PFSK-1 (cell line): ENCODE data around the gene DNAH14.

Experiments used
- POLR2AphosphoS5 ChIP-seq: IDR thresholded peaks from 2 replicates; pipeline ENCODE4 v1.6.1; 2012; ENCODE audit warnings: low read depth, mild to moderate bottlenecking, control low read depth, low read length, moderate library complexity
- SIN3A ChIP-seq: IDR thresholded peaks from 2 replicates; pipeline ENCODE4 v1.6.1; 2012; ENCODE audit warnings: mild to moderate bottlenecking, low read length, moderate library complexity, borderline replicate concordance; ENCODE audit not compliant: insufficient read depth
- TAF1 ChIP-seq: IDR thresholded peaks from 2 replicates; pipeline ENCODE4 v1.6.1; 2012; ENCODE audit warnings: low read length, control low read depth, borderline replicate concordance; ENCODE audit not compliant: insufficient read depth
- TF ChIP-seq, protein P1 (sequence below), 2 experiments: IDR thresholded peaks; 2 replicates each; pipeline versions ENCODE4 v1.6.1 to v1.8.0; 2011 to 2012; ENCODE audit warnings: low read depth in 2 of 2, low read length in 2 of 2, control low read depth in 1 of 2, inconsistent platforms in 1 of 2, mild to moderate bottlenecking in 1 of 2, moderate library complexity in 1 of 2; ENCODE audit not compliant: insufficient read depth in 1 of 2

DNA sequence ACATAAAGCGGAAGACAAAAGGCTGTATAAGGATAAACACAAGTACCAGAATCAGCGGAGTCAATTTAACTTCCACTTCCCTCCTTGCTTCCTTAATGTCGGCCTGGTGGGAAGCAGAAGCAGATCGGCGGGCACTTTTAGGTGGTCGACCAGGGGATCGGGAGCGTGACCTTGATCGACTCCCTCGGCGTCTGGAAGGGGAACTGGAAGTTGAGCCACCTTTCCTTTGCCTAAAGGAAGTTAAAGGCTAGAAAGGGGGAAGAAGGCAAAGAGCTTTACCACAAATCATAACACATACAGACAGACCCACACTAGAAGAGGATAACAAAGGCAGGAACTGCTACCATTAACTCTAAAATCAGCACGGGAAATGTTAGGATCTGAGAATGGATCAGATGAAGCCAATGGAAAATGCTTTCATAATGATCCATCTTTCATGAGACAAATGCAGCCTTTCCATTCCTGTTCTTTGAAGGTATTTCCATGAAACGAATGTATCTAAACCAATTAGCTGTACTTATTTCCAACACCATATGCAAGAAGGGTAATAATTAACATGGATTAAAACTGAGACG is 492.6 kb downstream of the DNAH14 start:
- TF ChIP-seq SIN3A: no peak
- no peak for TF ChIP-seq TAF1
- no peak for TF ChIP-seq POLR2AphosphoS5
- TF ChIP-seq, protein P1, sequence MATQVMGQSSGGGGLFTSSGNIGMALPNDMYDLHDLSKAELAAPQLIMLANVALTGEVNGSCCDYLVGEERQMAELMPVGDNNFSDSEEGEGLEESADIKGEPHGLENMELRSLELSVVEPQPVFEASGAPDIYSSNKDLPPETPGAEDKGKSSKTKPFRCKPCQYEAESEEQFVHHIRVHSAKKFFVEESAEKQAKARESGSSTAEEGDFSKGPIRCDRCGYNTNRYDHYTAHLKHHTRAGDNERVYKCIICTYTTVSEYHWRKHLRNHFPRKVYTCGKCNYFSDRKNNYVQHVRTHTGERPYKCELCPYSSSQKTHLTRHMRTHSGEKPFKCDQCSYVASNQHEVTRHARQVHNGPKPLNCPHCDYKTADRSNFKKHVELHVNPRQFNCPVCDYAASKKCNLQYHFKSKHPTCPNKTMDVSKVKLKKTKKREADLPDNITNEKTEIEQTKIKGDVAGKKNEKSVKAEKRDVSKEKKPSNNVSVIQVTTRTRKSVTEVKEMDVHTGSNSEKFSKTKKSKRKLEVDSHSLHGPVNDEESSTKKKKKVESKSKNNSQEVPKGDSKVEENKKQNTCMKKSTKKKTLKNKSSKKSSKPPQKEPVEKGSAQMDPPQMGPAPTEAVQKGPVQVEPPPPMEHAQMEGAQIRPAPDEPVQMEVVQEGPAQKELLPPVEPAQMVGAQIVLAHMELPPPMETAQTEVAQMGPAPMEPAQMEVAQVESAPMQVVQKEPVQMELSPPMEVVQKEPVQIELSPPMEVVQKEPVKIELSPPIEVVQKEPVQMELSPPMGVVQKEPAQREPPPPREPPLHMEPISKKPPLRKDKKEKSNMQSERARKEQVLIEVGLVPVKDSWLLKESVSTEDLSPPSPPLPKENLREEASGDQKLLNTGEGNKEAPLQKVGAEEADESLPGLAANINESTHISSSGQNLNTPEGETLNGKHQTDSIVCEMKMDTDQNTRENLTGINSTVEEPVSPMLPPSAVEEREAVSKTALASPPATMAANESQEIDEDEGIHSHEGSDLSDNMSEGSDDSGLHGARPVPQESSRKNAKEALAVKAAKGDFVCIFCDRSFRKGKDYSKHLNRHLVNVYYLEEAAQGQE (IDR thresholded peaks at IDR 0.05; ENCODE audit: insufficient read depth in 1 of 2, low read depth in 2 of 2, low read length in 2 of 2): no peak
